GM19240 (cell line): ENCODE data around the gene PGLYRP4.
"Not testable (repeated sequence)": the region's sequence is repeated elsewhere in the genome, so short reads cannot be mapped to it uniquely, and the experiment has no call there.

Experiments used
- DNase-seq: peaks from one replicate; pipeline ENCODE4 v3.0.0; 2011; ENCODE audit warnings: low spot score; ENCODE audit not compliant: insufficient read length

PGLYRP4 gene

DNA sequence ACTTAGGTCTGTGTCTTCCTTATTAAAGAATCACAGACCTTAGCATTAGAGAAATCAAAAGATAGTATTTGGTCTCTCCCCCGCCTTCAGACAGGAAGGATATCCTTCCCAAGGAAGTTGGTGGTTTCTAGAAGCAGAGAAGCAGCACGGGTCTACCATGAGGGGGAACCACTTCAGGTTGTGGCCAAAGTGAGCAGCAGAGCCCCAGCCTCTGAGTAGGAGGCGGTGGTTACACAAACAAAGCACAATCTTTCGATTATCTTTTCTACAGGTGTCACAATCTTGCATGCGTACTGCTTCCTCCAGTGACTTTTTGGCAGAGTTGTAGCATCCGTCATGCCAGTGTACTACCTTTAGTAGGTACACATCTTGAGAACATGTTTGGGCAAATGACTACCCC, 8.8 kb downstream of the PGLYRP4 start:
- DNase-seq = no peak

DNA sequence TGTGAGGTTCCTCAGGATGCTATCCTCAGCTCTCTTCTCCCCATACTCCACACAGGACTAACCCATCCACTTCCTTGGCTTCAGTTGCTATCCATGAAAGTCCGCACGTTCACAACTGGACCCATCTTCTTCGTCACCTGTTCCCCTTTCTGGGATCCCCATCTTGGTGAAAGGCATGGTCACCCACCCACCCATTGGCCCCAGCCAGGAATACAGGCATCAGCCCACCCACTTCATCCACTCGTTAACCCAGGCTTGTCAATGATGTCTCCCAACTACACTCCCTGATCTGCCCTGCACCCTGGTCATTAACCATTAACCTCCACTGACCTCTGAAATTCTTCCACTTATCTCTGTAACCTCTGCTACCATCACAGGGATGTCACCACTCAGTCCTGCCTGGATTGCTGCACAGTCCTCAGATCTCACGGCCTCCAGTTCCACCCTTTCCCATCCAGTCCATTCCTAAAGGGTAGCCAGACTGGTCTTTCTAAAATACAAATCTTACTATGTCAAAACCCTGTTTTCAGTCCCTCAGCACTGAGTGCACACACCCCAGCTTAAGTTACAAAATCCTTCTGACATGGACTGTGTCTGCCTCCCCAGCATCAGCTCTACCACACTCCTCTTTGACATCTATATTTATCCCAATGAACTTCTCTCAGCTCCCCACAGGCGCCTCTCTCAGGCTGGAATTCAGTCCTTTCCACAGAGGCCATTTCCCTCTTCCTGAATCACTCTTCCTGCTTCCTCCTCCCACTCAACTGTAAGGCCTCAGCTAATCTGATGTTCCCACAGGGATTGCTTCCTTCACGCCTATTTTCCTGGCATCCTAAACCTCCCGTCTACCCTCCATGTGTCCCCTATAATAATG, 10.4 kb downstream of the PGLYRP4 start:
- no peak for DNase-seq

DNA sequence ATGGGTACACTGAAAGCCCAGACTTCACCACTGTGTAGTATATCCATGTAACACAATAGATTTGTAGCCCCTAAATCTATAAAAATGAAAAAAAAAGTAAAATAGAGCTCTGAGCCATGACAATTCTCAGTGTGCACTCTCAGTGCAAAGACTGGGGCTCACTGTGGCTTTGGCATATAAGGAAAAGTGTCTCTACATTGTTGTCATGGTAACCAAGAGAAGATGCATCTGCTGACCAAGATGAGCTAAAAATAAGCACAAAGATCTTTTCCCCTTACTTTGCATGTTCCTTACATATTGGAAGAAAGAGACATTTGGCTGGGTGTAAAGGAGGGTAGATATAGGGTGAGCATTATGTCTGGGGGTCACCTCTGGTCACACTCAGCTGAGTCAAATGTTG, 12.0 kb downstream of the PGLYRP4 start:
- no peak for DNase-seq

DNA sequence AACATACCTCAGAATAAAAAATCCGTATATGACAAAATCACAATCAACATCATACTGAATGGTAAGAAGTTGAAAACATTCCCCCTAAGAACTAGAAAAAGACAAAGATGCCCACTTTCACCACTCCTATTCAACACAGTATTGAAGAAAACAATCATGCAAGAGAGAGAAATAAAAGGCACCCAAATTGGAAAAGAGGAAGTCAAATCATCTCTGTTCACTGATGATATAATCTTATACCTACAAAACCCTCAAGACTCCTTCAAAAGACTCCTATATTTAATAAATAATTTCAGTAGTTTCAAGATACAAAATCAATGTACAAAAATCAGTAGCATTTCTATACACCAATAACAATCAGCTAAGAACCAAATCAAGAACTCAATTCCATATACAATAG, 14.7 kb downstream of the PGLYRP4 start:
- no peak for DNase-seq

DNA sequence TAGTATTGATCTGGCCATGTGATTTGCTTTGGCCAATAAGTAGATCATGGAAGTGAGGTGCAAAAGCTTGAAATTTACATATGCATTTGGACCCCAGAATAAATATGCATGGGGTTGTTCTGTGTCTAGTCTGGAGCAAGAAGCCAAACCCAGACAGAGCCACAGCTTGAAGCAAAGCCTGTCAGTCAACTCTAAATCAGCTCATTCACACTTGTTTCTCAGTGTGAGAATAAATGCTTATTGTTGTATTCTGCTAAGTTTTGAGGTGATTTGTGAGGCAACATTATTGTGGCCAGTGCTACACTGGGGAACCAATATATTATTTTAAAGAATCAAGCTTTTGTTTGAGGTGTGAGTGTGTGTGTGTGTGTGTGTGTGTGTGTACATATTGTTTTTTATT, 23.7 kb downstream of the PGLYRP4 start:
- no peak for DNase-seq

DNA sequence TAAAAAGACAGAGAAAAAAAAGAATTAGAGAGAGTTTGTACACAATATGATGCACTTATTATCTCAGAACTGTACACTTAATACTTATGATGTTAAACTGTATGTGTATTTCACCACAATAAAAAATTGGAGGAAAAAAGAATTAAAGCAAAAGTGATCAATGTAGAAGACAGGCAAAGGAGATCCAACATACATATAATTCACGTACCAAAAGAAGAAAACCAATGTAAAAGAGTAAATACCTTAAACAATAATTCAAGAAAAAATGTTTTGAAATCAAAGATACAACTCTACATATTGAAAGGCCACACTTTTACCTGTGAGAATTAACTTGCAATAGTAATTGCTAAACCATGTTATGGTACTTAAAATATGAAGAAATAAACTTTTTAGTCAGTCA, 26.1 kb downstream of the PGLYRP4 start:
- DNase-seq = no peak

DNA sequence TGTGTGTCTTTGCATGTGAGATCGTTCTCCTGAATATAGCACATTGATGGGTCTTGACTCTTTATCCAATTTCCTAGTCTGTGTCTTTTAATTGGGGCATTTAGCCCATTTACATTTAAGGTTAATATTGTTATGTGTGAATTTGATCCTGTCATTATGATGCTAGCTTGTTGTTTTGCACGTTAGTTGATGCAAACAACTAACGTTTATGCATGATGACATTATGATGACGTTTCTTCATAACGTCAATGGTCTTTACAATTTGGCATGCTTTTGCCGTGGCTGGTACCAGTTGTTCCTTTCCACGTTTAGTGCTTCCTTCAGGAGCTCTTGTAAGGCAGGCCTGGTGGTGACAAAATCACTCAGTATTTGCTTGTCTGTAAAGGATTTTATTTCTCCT, 30.5 kb downstream of the PGLYRP4 start:
- not testable (repeated sequence) for DNase-seq

DNA sequence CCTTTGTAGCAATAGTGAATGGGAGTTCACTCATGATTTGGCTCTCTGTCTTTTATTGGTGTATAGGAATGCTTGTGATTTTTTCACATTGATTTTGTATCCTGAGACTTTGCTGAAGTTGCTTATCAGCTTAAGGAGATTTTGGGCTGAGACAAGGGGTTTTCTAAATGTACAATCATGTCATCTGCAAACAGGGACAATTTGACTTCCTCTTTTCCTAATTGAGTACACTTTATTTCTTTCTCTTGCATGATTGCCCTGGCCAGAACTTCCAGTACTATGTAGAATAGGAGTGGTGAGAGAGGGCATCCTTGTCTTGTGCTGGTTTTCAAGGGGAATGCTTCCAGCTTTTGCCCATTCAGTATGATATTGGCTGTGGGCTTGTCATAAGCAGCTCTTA, 32.6 kb downstream of the PGLYRP4 start:
- DNase-seq = not testable (repeated sequence)

DNA sequence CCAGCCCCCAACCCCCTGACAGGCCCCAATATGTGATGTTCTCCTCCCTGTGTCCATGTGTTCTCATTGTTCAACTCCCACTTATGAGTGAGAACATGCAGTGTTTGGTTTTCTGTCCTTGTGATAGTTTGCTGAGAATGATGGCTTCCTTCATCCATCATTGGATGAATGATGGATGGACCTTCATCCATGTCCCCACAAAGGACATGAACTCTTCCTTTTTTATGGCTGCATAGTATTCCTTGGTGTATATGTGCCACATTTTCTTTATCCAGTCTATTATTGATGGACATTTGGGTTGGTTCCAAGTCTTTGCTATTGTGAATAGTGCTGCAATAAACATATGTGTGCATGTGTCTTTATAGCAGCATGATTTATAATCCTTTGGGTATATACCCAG, 34.3 kb downstream of the PGLYRP4 start:
- not testable (repeated sequence) for DNase-seq

DNA sequence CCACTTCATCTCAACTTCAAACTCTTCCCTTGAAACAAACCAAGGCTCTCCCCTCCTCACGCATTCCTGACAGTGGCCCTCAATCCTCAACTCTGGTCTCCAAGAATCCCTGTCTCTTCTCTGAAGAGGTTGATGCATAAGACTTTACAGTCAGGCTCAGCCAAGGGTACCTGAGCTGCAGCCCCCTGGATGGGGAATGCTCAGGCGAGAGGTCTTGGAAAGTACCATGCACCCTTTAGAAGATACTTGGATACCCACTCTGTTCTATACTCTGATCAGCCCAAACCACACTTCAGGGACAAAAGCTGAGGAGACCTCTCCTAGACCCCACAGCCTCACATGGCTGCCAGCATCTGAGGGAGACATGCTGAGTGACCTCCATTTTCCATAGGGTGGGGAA, 35.4 kb downstream of the PGLYRP4 start:
- no peak for DNase-seq

DNA sequence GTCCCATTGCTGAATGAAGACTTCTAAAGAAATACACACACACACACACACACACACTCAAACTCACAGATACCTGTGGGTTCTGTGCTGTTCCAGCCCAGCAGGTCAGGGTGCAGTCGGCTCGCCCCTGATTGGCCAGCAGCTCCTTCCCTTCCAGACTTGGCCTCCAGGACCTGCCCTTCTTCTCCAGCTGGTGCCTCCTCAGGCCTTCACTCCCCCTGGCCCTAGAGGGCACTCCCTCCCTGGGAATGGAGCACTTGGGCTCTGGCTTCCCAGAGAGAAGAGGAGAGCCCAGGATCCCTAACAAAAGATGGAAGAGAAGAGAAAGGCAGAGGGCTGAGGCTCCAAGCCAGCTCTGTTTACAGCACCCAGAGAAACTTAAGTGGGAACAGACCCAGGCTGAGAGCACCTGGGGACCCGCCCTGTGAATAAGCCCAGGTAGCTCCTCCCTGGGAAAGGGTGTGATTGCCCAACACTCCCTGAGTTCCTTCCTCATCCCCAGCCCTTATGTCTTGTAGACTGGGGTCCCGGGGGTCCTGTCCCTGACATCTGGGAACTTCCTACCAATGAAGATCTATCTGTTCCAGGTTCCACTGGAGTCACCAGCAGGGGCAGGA, 36.0 kb downstream of the PGLYRP4 start, which contains the start of gene PGLYRP3:
TSS of gene PGLYRP3 (minus strand) at position 383 of the 617 bp plus-strand sequence. CDS start 2,287 bp downstream, outside the sequence.
- DNase-seq = no peak

DNA sequence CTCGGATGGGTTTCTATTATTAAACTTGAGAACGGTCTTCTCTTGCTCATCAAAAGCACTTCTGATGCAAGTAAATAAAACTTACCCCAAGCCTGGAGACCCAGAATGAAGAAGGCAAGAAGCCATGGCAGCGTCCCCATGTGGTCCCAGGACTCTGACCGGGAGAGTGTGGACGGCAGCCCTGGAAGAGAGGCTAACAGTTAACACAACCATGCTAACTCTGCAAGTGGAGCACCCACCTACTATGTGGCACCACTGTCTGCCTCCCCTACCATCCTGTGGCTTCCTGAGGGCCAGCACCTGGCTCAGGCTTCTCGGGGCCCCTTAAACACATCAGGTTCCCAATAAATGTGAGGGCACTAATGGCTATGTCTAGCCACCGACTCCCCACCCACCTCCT, 38.1 kb downstream of the PGLYRP4 start:
- no peak for DNase-seq

DNA sequence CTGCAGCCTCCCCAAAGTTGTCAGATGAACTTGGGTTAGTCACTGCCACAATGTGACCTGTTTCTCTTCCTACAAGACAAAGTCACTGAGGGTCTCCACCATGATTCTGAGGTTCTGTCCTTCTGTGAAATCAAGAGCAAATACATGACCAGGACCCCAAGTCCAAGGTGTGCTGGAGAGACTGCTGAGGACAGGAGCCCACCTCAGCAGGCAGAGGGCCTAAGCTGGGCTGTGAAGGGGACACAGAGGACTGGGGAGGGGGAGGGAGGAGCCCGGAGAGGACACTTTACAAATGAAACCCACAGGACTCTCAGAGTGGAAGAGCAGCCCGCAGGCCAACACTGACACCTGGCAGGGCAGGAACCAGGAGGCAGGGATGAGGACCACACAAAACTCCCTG, 39.2 kb downstream of the PGLYRP4 start:
- DNase-seq = no peak

DNA sequence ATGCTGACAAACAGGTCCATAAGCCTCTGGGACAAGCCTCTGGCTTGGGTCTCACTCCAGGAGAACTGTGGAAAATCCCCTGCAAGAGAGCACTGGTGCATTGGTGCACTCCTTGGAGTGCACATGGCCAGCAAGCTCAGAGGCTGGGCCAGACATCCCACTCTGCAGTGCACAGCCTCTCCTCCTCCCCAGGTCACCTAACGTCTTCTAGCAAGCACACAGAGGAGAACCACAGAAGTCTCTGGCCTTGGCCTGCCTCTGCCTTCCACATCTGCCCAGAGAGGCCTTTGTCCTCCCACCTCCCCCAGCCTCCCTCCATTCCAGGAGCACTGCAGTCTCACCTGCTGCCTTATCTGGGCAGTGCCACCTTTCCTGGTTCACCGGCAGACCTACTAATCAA, 40.1 kb downstream of the PGLYRP4 start:
- no peak for DNase-seq

DNA sequence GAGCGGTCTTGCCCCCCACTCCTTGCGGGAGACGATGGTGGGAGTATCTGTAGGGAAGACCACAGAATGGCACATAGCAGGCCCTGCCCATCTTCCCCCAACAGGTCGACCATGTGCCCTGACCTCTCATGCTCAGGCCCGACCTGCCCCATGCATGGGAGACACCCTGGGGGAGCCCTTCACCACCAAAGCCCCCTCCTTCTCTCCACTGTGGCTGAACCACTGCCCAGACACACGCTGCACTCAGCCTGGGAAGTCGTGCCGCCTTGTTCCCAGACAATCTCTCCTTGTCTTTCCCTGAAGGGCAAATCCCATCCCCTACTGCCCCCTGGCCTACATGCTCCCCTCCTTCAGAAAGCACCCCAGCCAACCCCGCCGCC, 41.4 kb downstream of the PGLYRP4 start:
- DNase-seq = no peak

DNA sequence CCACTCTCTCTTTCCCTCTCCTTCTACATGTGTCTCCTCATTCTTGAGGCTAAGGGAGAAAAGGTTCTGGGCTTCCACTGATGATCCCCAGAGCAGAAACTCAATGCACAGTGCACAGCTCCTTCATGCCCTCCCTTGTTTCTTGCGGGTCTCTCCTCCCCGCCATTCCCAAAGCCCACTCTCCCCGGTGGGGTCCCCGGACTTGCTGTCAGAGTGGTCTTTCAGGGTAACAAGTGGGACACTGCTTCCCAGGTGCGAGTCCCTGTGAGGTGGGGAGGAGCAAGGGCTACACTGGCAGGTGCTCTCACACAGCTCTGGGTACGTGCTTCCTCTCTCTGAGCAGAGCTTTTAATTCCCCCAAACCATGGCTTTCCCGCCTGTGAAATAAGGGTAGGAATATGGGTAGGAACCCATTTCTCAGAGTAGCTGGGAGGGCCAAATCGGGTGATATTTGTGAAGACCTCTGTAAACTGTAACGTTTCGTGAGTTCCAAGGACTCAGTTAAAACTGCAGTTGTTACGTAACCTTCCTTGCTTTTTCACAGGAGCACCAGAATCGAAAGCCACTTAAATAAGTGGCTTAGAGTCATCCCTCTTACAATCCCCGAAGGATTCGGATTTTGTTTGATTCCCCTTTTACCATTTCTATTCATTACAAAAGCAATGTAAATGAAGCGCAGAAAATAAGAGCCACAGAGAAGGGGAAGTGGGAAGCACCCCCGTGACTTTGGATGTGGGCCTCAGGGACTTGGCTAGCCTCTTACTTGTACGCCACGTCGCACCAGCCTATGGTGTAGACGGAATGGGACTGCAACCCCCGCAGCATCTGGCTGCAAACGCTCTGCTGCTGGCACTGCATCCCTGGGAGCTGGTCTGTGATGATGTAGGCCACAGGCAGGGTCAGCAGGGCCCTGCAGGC, 42.1 kb downstream of the PGLYRP4 start:
- DNase-seq = no peak

DNA sequence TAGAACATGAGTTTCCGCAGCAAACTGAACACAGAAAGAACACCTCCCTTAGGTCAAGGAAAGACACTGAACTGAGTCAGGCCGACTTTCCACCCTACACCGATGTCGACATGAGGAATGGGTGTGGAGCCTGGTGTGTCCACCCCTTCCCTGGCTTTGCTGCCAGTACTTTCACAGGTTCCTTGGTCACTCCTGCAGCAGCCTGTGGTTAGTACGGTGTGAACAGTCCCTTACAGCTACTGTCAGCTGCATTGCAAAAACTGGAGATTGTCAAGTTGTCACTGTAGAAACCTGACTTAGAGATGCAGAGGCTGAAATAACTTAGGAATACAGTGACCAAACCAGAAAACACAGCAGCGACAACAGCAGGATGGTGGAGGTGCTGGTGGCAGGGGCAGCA, 43.0 kb downstream of the PGLYRP4 start:
- DNase-seq = no peak

DNA sequence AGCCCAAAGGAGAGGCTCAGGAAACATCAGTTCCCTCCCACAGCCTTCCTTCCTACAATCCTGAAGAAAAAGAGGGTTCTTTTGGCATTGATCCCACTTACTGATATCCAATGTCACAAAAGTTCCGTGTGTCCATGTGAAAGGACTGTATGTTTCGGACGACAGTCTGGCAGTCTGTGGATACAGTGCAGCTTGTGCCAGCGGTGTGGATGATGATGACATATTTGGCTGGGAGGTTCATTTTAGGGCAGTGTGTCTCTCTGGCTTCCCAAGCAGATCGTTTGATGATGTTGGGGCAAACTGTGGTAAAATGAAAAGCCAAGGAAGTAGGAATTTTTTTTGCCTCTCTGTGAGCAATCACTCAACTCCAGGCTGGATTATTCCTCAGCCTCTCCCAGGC, 46.3 kb downstream of the PGLYRP4 start:
- DNase-seq = no peak

DNA sequence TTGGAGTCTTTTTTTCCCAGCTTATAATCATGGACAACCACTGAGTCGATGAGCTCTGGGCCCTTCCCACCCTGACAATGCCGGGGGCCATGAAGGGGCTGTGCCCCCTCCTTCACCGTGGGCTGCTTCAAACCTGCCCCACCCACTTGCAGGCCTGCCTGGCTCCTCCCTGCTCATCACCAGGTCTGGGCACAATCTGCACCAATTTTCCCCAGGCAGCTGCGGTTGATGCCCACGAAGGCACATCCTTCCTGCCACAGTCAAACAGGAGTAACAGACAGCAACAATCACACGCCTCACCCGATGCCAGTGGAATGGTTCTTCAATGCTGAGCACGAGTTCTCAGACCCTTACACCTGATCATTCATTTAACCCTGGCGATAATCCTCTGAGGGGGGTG, 54.8 kb downstream of the PGLYRP4 start:
- DNase-seq = no peak

DNA sequence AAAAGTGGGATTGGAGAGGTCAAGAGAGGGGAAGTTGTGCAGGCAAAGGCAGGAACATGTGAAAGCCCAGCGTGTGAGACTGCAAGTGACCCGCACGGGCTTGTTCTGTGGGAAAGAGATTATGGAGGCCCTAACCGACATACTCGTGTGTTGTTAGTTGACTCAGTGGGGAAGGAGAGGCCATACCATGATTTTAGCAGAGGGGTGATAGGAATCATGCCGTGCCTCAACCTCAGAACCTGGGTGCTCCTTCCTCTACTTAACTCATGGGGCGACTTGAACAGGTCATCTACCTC, 55.2 kb downstream of the PGLYRP4 start:
- DNase-seq = no peak

DNA sequence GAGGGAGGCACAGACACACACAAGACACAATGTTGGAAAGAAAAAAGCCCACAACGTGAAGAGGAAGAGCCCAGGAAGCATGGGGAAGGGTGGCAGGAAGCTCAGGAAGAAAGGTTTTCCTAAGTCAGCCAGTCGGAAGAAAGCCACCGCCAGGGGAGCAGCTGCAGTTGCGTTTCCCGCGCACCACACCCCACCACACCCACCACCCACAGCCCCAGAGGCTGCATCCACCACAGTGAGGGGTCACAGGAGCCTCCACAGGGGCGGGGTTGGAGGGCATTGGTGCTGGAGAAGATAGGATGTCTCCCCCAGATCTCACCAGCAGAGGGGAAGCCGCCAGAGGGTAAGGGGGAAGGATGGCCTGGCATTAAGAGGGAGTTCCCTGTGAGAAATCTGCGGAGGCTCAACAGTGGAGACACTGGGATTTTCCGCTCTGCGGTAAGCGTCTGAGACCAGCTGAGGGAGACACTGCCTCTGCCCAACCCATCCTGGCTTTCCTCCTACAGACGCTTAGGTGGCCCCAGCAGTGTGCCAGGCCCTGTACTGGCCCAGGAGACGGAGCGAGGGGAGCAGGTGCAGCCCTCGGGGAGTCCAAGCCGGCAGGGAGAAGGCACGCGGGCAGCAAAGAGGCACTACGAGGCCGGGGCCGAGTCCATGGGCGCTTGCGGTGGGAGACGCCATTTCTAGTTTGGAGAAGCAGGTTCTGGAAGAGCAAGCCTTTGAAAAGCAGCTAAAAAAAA, 55.7 kb downstream of the PGLYRP4 start:
- DNase-seq = no peak
